Progenitor cell of endocrine pancreas (in vitro differentiated cells): ENCODE measurements around the gene ARFGAP1. TPM values are rescaled to one million over a fixed set of nuclear protein-coding genes. Genes with fewer than 3 reads are reported as not detected.

ENCODE experiments used
- DNase-seq: peaks from one replicate; pipeline ENCODE4 v3.0.0; 2021; ENCODE audit warnings: low spot score; ENCODE audit not compliant: unreplicated experiment
- H3K27ac Mint-ChIP-seq: 2 replicates; pipeline ENCODE4 v1.8.0; 2021; ENCODE audit warnings: mild to moderate bottlenecking, moderate library complexity, mixed read lengths
- H3K27me3 Mint-ChIP-seq: 2 replicates; pipeline ENCODE4 v1.8.0; 2021; ENCODE audit warnings: mixed read lengths
- H3K36me3 Mint-ChIP-seq: 2 replicates; pipeline ENCODE4 v1.8.0; 2022; ENCODE audit warnings: mixed read lengths; ENCODE audit not compliant: insufficient read depth
- H3K4me1 Mint-ChIP-seq: 2 replicates; pipeline ENCODE4 v1.8.0; 2021; ENCODE audit warnings: low read depth, mixed read lengths
- H3K4me3 Mint-ChIP-seq: 2 replicates; pipeline ENCODE4 v1.8.0; 2021; ENCODE audit warnings: low read depth, mild to moderate bottlenecking, moderate library complexity, mixed read lengths
- H3K9me3 Mint-ChIP-seq: 2 replicates; pipeline ENCODE4 v1.8.0; 2021; ENCODE audit warnings: low read depth, mixed read lengths
- CTCF ChIP-seq: fragments of 200-600 bp; sonication (generic); IDR thresholded peaks from one replicate; pipeline ENCODE4 v1.5.0; 2021; ENCODE audit warnings: antibody characterized with exemption, mild to moderate bottlenecking; ENCODE audit not compliant: unreplicated experiment
- total RNA-seq: library from RNA; stranded (reverse); gene quantifications from 2 replicates; pipeline ENCODE4 v1.2.1, GENCODE V29; 2021

ARFGAP1 gene
- total RNA-seq, 1 donor from 2014 or later = 119 TPM

DNA sequence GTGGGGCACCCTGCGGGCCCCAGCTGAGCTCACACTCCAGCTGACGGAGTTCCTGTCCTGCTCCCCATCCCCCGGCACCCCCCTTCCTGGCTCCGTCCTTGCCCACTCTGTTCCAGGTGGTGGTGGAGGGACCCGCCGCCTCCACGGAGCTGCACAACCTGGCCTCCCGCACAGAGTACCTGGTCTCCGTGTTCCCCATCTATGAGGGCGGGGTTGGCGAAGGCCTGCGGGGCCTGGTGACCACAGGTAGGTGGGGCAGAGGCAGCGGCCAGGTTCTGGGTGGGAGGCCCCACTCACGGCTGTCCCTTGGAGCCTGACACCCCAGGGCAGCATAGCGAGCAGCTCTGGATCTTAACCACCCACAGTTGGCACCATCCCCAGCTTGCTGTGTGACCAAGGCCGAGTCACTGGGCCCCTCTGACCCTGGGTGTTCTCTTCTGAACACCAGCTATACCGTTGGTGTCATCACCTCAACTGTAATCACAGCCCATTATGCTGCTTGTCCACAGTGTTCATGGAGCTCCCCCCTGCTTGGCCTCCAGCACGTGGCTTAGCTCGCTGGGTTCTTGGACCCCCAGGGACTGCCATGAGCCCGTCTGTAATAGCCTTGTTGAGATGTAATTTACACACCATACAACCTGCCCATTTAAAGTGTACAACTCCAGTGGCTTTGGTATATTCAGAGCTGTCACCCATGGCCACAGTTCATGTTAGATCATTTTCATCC is 37.8 kb downstream of the ARFGAP1 start:
- Mint-ChIP-seq H3K27ac (no peak overlapping the region), H3K36me3 (no peaks in the 10 kb centered on the region), H3K27me3 (no peaks in the 10 kb centered on the region), H3K9me3 (no peaks in the 10 kb centered on the region), H3K4me3 (no peak overlapping the region), H3K4me1 (no peaks in the 10 kb centered on the region)
- no peak for DNase-seq
- no peak for TF ChIP-seq CTCF

- H3K9me3 Mint-ChIP-seq = no peaks in the 10 kb centered on the region
- no peak for DNase-seq
- no peak overlapping the region for H3K27ac Mint-ChIP-seq
- H3K4me3 Mint-ChIP-seq = no peak overlapping the region
- no peaks in the 10 kb centered on the region for H3K27me3 Mint-ChIP-seq
- H3K36me3 Mint-ChIP-seq = no peaks in the 10 kb centered on the region
- no peak for TF ChIP-seq CTCF
- no peaks in the 10 kb centered on the region for H3K4me1 Mint-ChIP-seq
Observed at GRCh38 chr20:63311186-63311832, 38.7 kb downstream of the ARFGAP1 start.

GRCh38 chr20:63311833-63312243 is 39.2 kb downstream of the ARFGAP1 start:
- Mint-ChIP-seq H3K27ac (no peak overlapping the region), H3K4me1 (no peaks in the 10 kb centered on the region), H3K9me3 (no peaks in the 10 kb centered on the region), H3K27me3 (no peaks in the 10 kb centered on the region), H3K4me3 (no peak overlapping the region), H3K36me3 (no peaks in the 10 kb centered on the region)
- TF ChIP-seq CTCF = no peak
- DNase-seq = no peak

DNA sequence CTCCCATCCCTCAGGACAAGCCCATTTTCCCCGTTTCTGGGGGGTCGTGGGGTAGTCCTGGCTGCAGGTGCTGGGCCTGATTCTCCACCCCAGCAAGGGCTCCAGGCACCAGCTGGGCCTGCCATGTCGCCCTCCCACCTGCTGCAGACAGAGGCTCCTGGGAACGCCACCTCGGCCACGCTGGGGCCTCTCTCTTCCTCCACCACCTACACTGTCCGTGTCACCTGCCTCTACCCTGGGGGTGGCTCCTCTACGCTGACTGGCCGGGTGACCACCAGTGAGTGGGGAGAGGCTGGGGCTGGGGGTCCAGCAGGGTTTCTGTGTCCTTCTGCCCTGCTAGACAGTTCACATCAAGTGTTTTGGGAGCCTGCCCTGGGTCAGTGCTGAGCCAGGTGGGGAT is 39.7 kb downstream of the ARFGAP1 start:
- no peaks in the 10 kb centered on the region for H3K4me1 Mint-ChIP-seq

More for the DNA sequence above, 39.7 kb downstream of the ARFGAP1 start:
- Mint-ChIP-seq H3K36me3 (no peaks in the 10 kb centered on the region), H3K27ac (no peak overlapping the region), H3K27me3 (no peaks in the 10 kb centered on the region), H3K9me3 (no peaks in the 10 kb centered on the region), H3K4me3 (no peak overlapping the region)
- DNase-seq = no peak
- no peak for TF ChIP-seq CTCF
